ENCODE data around the gene CLDND2.
A peak's percentile ranks its signal among the peaks of the same experiment; 100 is the strongest.
"Not testable (repeated sequence)": the region's sequence is repeated elsewhere in the genome, so short reads cannot be mapped to it uniquely, and the experiment has no call there.

Gene CLDND2

DNA sequence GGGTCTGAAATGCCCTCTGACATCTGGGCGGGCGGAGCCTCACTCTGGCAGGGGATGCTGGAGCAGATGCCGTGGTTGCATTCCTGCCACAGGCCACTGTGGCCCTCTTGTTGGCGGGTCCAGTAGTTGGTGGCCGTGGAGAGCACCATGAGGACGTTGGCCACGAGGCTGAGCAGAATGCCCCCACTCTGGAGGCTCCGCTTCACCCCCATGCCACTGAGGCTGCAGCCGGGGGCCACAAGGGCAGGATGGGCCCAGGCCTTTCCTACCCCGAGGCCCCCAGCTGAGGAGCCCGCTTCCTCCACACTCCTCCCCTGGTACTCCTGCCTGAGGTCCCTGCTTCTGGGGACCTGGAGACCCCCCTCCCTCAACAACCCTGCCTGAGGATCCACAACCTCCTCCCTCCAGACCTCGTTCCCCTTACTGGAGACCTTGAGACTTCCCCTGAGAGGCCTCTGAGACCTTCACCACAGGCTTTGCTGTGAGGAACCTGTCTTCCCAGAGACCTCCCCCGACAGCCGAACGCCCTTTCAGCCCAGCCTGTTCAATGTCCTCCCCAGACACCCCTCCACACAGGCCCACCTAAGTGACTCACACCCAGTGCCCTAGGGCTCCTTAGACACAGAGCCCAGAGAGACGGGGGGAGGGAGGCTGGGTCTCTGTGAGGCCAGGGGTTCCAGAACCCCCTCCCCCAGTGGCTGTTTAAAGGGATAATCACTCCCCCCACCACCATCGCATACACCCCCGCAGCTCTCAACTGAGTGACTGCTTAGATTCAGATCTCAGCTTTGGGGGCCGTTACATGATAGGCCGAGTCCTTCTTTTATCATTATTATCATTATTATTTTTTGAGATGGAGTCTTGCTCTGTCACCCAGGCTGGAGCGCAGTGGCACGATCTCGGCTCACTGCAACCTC lies at the start of gene CLDND2:
TSS of gene CLDND2 (minus strand) at position 638 of the 917 bp plus-strand sequence. CDS start at position 212, 426 bp downstream.
- no peak for DNase-seq (ENCODE audit: low read depth in 2 of 2)

DNA sequence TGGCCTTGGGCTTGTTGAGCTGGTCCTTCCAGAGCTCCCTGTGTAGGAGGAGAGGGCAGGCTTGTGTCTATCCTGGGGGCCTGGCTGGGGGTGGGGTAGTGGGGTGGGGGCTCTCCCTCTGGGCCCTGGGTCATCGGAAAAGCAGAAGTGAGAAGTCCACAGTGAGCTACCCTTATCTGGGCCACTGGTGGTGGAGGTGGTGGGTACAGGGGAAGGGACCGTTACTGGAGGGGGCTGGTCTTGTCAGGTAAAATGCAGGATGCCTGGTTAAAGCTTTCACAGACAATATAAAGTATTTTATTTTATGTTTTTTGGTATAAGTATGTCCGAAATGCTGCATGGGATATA lies 49.0 kb upstream of the CLDND2 start:
- DNase-seq (ENCODE audit: low read depth in 2 of 2): no peak

GRCh38 chr19:51417107-51417809 lies 48.5 kb upstream of the CLDND2 start, which contains the start of gene SIGLEC10:
Gene SIGLEC10 (minus strand): TSS chr19:51417642. CDS start chr19:51417581, 61 bp downstream.
- DNase-seq (ENCODE audit: low read depth in 2 of 2): no peak

DNA sequence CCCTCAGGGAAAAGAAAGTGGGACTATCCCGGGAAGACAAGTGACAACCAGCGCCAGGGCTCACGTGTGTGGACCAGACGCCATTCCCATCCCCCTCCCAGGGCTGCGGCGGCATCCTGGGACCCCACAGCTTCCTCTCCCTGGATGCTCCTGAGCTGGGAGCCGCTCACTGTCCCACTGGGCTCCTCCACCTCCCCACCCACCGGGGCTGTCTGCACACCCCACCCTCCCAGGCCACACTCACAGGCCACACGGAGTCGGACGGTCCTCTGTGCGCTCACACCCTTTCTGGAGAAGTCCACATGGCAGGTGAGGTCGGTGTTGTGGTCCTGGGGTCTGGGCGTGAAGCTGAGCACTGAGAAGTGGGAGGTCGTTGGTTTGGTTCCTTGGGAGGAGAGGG lies 47.6 kb upstream of the CLDND2 start:
- DNase-seq (ENCODE audit: low read depth in 2 of 2): not testable (repeated sequence)

GRCh38 chr19:51415187-51415586 lies 46.4 kb upstream of the CLDND2 start:
- DNase-seq (ENCODE audit: low read depth in 2 of 2): no peak

DNA sequence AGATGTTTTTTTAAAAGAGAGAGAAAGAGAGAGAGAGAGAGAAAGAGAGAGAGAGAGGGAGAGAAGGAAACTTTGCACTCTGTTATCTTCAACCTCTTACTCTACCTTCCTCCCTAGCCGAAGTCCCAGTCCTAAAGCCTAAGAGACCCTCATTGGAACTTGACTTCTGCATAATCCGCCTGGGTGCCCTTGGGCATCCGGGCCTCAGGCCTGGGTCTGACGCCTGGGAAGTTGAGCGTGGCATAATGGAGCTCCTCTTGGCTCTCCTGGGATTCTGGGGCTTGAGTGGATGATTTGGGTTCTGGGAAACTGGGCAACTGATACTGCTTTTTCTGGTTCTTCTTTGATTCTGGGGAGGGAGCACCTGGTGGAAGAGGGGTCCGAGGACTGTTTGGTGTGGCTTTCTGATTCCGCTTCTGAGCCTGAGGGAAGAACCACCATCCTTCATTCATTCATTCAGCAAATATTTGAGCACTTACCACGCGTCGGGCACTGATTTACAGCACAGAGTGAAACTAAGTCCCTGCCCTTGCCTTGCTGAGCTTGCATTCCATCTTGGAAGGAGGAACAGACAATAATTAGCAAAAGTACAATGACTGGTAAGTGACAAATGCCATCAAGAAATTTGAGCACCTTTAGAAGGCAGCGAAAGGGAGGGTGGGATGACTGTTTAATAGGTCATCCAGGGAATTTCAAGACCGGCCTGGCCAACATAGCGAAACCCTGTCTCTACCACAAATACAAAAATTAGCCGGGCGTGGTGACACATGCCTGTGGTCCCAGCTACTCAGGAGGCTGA lies 42.3 kb upstream of the CLDND2 start:
- DNase-seq (ENCODE audit: low read depth in 2 of 2): no peak

- no peak for DNase-seq (ENCODE audit: low read depth in 2 of 2)
These were observed 38.8 kb upstream of the CLDND2 start for GRCh38 chr19:51407511-51408131.

GRCh38 chr19:51402117-51402516 lies 33.3 kb upstream of the CLDND2 start:
- DNase-seq (ENCODE audit: low read depth in 2 of 2): no peak

- not testable (repeated sequence) for DNase-seq (ENCODE audit: low read depth in 2 of 2)
These were observed 31.1 kb upstream of the CLDND2 start for GRCh38 chr19:51399936-51400335.

DNA sequence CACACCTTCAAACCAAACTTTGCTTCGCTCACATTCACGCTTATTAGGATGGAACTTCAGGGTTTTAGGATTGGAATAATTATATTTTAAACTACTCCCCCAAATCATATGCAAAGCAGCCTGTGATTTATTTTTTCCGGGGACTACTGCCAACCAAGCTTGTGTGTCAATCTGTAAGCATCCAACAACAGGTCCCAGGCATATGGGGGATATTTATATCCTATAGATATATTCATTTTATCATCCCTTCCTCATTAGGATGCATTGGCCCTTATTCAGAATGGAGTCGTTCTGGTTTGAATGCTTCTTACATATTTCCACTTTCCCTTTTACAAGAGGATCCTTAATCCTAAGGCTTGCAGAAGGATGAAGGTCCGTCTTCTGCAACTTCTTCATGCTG lies 30.4 kb upstream of the CLDND2 start:
- DNase-seq (ENCODE audit: low read depth in 2 of 2): no peak

GRCh38 chr19:51398096-51398704 lies 29.4 kb upstream of the CLDND2 start:
- no peak for DNase-seq (ENCODE audit: low read depth in 2 of 2)

DNA sequence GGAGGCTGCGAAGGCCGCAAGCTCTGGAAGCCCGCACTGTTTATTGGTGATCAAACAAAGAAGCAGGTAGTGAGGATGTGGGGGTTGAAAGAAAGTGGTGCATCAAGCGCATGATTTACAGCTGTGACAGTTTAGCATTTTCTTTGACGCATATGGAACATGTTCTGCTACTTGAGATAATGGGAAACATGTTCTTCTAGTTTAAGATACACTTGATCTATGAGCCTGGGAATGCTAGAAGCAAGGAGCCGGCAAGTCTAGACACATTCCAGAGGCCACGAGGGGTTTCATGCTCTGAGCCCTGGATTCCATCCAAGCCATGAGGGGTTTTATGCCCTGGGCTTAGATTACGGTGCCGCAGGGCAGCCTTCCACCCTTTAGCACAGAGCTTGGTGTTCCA lies 28.6 kb upstream of the CLDND2 start:
- peak; percentile 15 to 21 for DNase-seq (ENCODE audit: low read depth in 2 of 2)

DNA sequence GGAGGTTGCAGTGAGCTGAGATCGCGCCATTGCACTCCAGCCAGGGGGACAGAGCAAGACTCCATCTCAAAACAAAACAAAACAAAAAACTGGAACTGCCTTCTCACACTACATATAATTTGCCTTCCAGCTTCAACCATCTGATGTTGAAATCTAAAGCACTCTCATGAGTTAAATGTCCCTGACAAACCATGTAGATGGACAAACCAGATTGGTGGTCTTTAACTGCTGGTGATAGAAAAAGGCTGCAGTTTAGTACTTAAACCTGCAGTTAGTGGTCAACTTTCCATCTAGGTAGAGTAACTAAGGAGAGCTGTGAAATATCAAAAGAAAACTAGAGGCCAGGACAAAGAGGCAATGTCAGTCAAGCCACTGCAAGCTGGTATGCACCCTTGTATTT lies 27.4 kb upstream of the CLDND2 start:
- no peak for DNase-seq (ENCODE audit: low read depth in 2 of 2)

DNA sequence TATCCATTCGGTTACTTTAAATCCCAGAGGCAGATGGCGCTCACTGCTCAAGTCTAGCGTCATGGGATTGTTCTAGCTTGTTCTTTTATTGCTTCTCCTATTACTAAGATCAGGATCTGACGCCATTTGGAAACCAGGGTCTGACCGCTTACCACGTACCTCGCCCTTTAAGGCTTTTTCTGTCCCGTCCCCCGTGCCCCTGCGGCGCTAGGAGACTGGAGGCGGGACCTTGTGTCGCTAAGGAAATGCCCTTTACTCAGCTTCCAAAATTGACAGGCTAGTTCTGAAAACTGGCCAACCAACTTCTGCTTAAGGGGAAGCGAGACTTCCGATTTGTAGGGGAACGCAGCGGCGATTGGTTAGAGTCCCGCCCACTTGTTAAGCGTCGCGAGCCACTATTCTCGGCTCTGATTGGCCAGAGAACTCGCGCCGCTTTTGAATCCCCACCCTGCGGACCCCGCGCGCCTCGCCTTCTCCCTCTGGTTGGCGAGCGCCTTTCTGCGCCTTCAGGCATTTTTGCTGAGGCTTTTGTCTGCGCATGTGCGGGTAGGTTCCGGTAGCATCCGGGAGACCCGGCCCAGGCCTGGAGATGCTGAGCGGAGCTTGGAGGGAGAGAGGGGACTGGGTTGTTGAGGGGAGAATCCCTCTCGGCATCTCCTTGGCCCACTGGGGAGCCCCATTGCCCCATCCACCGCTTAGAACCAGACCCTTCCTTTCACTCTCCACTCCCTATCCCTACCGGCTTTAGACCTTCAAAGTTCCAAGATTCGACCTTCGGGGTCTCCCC lies 25.4 kb upstream of the CLDND2 start:
- DNase-seq (ENCODE audit: low read depth in 2 of 2): peak; percentile 96

- DNase-seq (ENCODE audit: low read depth in 2 of 2): no peak
These were observed 23.9 kb upstream of the CLDND2 start for GRCh38 chr19:51392701-51393100.

GRCh38 chr19:51391073-51391611 lies 22.3 kb upstream of the CLDND2 start:
- no peak for DNase-seq (ENCODE audit: low read depth in 2 of 2)

- DNase-seq (ENCODE audit: low read depth in 2 of 2): no peak
These were observed 20.3 kb upstream of the CLDND2 start for GRCh38 chr19:51389143-51389542.

DNA sequence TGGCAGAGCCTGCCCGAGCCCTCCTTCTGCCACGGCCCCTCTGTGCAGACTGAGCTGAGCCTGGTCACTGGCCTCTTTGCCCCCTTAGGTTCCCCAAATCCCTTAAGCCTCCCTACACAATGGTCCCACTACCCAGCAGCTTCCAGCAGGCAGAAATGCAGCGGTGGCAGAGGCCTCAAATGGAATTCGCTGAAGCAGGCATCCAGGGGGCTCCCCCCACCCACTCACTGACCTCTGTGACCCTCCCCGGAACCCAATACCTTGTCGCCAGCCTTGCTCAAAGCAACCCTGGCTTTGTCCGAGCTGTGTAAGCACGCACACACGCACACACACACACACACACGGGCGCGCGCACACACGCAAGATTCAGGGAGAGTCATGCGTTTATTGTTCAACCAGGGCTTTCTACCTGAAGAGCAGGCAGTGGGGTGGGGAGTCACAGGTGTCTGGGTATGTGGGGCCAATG lies 19.2 kb upstream of the CLDND2 start, which contains the start of gene LIM2:
TSS of gene LIM2 (minus strand) at position 51 of the 466 bp plus-strand sequence. CDS start 531 bp downstream, outside the sequence.
- DNase-seq (ENCODE audit: low read depth in 2 of 2): no peak

- DNase-seq (ENCODE audit: low read depth in 2 of 2): no peak
These were observed 18.2 kb upstream of the CLDND2 start for GRCh38 chr19:51386882-51387520.

All from fibroblast of skin of left biceps (primary cell).